Omental fat pad (tissue), 4 donors: Measurements from ENCODE around the gene SYNC. TPM values are rescaled to one million over a fixed set of nuclear protein-coding genes. Genes with fewer than 3 reads are reported as not detected.
"Not testable (repeated sequence)": the region's sequence is repeated elsewhere in the genome, so short reads cannot be mapped to it uniquely, and the experiment has no call there.

Experiments used
- ATAC-seq: fragments of 150-250 bp; one replicate; pipeline ENCODE4 v1.9.1; 2016; ENCODE audit warnings: mild to moderate bottlenecking, moderate library complexity; ENCODE audit not compliant: low FRiP score
- DNase-seq: peaks from one replicate; pipeline ENCODE4 v3.0.0-alpha.2; 2019; ENCODE audit warnings: low spot score
- total RNA-seq, 4 donors: library from RNA; depleted of rRNA; stranded (reverse); fragments of >200 nt; gene quantifications; one replicate each; pipeline ENCODE4 v1.1.0, GENCODE V29; 2016
- TF ChIP-seq, protein P1 (sequence below), 3 donors: fragments of 450-650 bp; IDR thresholded peaks; one replicate each; pipeline ENCODE4 v1.5.1; 2016 to 2017; ENCODE audit warnings: antibody characterized with exemption in 3 of 3, mild to moderate bottlenecking in 3 of 3, moderate library complexity in 2 of 3

Gene SYNC
- total RNA-seq, 4 donors from 2014 or later, result 14.8 to 27.4 (median 22.1) TPM

DNA sequence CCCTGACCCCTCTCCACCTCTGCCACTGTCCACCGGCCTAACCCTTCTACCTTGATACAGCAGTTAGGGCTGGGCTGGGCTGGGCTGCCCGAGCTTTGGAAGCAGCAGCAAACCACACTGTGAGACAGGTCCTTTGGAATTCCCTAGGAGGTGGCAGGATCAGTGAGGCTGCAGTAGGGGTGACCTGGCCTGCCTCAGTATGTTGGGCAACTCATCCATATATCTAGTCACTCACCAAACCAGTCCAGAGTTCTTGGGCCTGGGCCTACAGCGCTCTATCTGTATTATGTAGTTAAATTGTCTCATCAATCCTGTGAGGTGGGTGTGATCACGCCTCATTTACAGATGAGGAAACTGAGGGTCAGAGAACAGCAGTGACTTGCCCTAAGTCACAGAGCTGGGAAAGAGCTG, 13.3 kb upstream of the SYNC start:
- TF ChIP-seq, protein P1, sequence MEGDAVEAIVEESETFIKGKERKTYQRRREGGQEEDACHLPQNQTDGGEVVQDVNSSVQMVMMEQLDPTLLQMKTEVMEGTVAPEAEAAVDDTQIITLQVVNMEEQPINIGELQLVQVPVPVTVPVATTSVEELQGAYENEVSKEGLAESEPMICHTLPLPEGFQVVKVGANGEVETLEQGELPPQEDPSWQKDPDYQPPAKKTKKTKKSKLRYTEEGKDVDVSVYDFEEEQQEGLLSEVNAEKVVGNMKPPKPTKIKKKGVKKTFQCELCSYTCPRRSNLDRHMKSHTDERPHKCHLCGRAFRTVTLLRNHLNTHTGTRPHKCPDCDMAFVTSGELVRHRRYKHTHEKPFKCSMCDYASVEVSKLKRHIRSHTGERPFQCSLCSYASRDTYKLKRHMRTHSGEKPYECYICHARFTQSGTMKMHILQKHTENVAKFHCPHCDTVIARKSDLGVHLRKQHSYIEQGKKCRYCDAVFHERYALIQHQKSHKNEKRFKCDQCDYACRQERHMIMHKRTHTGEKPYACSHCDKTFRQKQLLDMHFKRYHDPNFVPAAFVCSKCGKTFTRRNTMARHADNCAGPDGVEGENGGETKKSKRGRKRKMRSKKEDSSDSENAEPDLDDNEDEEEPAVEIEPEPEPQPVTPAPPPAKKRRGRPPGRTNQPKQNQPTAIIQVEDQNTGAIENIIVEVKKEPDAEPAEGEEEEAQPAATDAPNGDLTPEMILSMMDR (IDR thresholded peaks at IDR 0.05), result no peak
- ATAC-seq (no peak), DNase-seq (no peak)

DNA sequence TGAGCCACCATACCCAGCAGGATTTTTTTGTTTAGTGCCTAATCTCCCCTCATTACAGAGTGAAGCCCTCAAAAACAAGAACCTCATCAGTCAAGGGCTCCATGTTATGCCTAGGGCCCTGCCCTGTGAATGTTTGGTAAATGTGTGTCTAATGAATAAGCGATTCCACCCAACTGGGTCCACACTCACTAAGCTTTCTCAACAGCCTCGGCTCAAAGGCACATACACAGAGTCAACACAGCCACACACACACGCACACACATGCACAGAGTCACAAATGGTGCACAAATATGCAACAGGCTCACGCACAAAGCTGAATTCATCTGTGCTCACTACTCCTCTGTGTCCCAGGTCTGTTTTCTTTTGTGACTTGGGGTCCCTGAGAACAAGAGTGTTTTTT, 11.7 kb upstream of the SYNC start:
- ATAC-seq, result no peak
- TF ChIP-seq, protein P1 (IDR thresholded peaks at IDR 0.05), result no peak
- no peak for DNase-seq

DNA sequence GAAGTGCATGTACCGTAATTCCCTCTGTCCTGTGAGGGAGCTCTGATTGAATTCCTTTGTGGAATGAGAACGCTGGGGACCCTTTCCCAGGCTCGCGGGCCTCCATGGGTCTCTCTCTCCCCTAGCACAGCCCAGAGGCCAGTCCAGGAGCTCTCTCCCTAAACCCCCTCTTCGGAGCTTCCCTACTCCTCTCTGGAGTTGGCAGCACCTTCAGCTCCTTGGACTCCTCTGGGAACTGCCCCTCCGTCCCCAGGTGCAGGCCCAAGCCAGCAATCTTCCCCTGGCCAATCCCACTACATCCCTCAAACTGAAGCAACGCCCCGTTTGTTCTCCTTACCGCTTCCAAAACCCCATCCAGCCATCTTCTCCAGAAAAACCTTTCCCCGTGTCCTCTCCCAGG, 10.5 kb upstream of the SYNC start:
- DNase-seq, result no peak
- TF ChIP-seq, protein P1 (IDR thresholded peaks at IDR 0.05), result no peak
- no peak for ATAC-seq

DNA sequence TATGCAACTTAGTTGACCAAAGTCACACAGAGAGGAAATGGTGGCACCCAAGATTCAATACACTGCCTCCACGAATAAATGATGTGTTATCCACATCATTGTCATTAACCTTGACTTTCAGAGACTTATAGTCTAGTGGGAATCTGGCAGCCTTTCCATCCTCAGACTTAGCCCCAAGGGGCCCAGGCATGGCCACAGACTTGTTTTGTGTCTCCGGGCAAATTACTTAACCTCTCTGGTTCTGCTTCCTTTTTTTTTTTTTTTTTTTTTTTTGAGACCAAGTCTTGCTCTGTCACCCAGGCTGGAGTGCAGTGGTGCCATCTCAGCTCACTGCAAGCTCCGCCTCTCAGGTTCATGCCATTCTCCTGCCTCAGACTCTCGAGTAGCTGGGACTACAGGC, 8.7 kb upstream of the SYNC start:
- not testable (repeated sequence) for DNase-seq, ATAC-seq

DNA sequence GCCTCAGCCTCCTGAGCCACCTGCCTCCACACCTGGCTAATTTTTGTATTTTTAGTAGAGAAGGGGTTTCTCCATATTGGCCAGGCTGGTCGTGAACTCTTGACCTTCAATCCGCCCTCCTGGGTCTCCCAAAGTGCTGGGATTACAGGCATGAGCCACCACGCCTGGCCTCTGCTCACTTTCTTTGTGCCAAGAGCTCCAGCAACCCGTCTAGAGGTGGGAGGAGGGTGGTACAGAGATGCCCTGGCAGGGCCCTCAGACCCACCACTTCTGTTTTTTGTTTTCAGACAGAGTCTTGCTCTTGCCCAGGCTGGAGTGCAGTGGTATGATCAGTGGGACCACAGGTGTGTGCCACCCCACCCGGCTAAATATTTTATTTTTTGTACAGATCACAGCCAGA, 6.9 kb upstream of the SYNC start:
- ATAC-seq (no peak), DNase-seq (no peak)
- TF ChIP-seq, protein P1 (IDR thresholded peaks at IDR 0.05), result no peak

DNA sequence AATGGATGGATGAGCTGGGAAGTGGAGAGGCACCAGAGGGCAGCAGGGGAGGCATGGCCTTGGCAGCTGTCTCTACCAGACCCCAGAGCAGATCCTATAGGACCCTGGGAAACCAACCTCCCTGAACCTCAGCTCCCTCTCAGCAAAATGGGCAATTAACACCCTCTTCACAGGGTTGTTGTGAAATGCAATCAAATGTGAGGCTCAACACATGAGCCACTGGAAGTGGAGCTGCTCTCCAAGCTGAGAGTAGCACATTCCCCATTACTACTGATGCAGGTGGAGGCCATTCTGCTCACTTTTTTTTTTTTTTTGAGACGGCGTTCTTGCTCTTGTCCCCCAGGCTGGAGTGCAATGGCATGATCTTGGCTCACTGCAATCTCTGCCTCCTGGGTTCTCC, 6.5 kb upstream of the SYNC start:
- no peak for DNase-seq
- TF ChIP-seq, protein P1 (IDR thresholded peaks at IDR 0.05), result no peak

DNA sequence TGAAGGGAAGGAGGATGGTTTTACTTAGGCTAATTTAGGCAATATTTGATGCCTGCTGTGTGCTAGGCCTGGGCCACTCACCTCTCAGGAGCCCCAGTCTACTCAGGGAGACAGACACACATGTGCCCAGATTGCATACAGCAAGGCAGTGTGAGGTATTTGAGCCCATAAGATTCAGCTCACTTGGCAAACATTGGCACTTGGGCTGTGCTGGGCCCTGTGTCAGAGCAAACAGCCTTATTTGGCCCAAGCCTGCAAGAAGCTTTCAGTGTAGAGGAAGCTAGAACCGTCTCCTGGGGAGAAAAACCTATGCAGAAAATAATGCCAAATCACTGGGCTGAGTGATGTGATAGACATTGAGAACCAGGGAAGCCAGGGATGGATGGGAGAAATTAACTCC, 3.9 kb upstream of the SYNC start:
- TF ChIP-seq, protein P1 (IDR thresholded peaks at IDR 0.05), result no peak
- no peak for ATAC-seq
- DNase-seq, result no peak

More for the DNA sequence above, 6.5 kb upstream of the SYNC start:
- no peak for ATAC-seq

DNA sequence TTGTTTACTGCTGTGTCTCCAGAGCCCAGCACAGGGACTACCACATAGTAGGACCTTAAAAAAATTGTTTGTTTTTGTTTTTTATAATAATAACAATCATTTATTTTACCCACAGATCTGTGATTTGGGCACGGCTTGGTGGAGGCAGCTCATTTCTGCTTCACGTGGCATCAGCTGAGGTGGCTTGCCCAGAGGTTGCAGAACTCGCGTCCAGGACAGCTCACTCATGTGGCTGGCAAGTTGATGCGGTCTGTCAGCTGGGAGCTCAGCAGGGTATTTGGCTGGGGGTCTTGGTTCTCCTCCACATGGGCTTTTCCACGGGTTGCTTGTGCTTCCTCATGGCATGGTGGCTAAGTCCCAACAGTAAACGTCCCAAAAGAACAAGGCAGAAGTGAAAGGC, 2.9 kb upstream of the SYNC start:
- ATAC-seq (no peak), DNase-seq (no peak)
- TF ChIP-seq, protein P1 (IDR thresholded peaks at IDR 0.05), result no peak
